CD4-positive, alpha-beta T cell treated with Interferon gamma for 1 hour (primary cell): Measurements from ENCODE around the gene RAB11FIP4.

Experiments used
- DNase-seq: peaks from one replicate; pipeline ENCODE4 v3.0.0-alpha.2; 2020

RAB11FIP4 gene

DNA sequence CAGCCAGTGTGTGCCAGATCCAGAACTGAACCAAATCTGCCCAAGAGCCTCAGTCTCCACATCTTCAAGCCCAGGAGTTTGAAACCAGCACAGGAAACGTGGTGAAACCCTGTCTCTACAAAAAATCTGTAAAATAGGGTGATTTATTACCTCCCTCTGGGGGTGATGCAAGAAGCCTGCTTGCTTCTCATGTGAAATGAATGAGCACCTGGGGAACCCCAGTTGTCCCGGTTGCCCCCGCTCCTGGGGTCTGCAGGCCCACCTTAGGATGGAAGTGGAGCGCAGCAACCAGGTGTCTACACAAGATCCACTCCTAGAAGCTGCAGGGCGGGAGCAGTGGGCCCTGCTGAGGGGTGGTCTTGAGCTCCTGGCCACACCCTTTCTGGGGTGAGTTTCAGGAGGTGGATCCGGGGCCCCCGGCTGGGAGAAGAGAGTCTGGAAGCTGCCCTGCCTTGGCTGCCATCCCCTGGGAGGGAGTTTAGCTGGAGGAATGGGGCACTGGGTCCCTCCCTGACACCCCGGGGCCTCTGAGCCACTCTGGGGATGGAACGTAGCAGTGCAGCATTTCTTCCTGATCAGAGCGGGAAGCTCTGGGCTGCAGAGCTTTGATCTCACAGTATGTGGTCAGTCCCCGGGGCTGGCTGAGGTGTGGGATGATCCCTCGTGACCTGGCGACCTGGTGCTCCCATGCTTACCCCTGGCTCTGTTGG lies 117.8 kb downstream of the RAB11FIP4 start:
- DNase-seq = no peak

DNA sequence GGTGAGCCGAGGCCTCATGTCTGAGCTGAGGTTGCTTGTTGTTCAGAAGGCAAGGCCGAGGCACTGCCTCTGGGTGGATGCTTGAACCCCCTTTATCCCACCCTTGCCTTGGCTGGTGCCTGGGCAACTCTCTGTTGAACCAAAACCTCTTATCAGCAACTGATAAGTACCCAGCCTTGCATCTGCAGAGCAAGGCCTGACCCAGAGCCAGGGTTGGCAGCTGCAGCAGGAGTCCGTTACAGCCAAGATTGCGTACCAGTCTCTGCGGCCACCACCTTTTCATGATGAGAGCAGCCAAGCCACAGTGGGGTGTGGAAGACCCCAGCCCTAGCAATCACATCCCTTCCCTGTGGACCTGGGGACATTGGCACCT lies 118.3 kb downstream of the RAB11FIP4 start:
- no peak for DNase-seq

DNA sequence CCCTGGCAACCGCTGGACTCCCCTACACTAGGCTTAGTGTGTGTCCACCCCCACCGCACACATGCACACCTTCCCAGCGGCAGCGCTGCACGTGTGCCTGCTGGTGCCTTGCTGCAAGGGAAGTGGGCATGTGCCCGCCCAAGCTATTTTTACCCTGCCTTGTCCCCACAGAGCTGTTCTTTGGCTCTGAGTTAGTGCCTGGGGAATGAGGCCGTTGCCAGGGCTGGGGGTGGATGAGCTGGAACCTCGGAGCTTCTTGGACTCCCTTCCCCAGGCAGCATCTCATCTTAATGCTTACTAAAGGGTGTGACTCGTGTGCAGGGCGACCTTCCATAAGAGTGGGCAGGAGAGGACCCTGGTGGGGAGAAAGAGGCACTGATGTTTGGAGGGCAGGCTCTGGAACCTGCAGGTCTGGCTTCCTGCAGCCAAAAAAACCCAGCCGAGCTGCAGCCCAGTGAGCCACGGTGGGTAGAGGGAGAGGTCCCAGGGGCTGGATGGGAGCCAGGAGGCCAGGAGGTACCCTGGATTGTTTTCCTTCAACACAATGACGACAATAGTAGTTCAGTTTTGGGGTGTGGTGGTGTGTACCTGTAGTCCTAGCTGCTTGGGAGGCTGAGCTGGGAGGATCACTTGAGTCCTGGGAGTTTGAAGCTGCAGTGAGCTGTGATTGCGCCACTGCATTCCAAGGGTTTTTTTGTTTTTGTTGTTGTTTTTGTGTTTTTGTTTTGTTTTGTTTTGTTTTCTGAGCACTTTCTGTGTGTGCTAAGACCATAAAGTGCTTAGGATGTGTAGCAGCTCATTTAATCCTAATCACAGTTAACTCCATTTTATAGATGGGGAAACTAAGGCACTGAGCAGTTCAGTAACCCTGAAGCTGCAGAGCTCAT lies 119.1 kb downstream of the RAB11FIP4 start:
- DNase-seq = no peak

DNA sequence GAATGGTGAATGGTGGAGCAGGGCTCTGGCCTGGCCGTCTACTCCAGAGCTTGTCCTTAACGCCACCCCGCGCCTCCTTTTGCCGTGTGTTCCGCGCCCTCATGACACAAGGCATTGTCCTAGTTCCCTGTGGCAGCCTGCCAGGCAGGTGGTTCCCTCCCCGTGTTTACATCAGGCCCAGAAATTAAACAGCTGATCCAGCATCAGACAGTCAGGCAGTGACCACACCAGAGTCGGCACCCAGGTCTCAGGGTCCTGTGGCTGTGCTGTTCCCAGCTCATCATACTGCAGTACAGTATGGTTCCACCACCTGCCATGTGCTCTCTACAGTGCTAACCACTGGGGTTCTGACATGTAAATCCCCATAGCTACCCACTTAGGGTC lies 119.7 kb downstream of the RAB11FIP4 start:
- no peak for DNase-seq

DNA sequence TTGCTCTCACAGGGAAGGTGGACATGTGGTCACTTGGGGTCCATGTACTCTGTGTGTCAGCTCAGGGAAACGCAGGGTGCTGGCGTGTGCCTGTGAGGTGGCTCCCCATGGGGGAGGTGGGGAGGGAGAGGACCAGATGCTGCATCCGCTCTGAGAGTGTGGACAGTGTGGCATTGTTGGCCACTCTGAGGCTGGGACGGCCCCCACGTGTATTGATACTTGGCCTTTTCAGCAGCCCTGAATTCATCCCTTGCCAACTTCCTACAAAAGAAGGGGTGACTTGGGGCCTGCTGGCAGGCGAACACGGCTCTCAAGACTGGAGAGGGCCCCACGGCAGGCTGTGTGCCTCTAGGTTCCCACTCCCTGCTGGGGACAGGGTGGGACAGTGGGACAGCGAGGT lies 120.1 kb downstream of the RAB11FIP4 start:
- DNase-seq = no peak

DNA sequence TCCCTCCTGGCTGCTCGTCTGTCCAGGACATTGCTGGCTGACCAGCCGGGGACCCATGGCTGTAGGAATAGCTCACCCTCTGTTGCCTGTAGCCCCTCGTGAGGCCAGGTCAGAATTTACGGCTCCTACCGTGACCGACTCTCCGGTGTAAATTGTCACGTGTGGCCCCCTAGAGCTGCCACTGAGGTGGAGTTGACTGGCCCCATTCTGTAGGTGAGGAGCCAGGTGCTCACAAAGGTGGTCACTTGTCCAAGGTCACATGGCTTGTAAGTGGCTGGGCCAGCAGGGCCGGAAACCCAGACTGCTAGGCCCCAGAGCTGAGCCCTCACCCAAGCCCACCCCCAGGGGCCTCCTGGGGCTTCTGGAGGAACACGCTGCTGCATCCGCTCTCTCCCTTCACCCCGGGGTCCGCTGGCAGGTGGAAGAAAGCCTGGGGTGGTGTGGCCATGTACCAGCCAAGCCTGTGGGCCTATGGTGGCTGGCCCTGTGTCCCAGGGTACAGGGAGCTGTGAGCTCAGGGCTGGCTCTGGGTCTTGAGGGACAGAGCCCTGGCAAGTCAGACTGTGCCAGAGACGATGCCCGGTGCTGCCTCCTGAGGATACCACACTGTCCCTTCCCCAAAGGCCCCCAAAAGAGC lies 120.7 kb downstream of the RAB11FIP4 start:
- no peak for DNase-seq

DNA sequence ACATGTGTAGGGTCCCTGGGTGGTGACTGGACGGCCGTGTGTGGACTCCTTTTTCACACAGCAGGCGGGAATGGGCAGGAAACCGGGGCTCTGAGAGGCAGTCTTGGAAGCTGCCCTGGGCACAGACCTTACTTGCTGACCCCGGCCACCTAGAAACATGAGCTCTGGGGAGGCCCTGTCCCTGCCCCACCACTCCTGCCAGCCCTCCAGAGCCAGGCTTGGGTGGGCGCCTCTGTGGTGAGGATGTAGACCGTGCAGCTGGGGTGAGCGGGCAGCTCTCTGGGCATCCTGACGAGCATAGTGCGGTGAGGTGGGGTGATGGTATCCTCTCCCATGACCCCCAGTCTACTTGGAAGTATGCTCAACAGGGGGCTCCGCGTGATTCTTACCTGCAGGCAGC lies 121.3 kb downstream of the RAB11FIP4 start:
- no peak for DNase-seq

DNA sequence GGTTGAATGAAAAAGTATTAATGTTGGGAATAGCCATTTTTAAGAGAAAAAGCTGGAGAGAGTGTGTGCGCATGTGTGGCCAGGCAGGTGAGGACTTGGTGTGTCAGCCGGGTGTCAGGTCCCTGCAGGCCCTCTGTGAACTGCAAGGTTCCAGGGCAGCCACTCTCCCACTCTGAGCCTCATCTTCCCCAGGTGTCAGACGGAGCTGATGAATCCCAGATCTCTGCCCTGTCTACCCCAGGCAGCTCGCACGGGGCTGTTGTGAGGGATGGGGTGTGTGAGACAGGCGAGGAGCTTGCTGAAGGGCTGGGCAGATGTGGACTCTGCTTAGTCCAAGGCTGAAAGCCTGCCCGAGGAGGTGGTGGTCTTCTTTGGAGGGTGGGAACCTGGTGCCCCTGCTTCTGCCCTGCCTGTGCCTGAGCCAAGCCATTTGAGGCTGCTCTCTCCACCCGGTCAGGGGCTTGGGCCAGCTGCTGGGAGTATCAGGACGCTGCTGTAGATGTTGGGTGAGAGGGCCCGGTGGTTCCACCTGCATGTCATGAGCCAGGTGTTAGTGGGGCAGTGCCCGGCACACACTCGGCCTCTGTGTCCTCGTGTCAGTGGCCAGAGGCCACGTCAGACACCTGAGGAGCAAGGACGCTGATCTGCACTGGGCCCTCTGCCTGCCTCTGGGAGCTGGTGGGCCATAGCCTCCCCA lies 122.4 kb downstream of the RAB11FIP4 start:
- DNase-seq = no peak

DNA sequence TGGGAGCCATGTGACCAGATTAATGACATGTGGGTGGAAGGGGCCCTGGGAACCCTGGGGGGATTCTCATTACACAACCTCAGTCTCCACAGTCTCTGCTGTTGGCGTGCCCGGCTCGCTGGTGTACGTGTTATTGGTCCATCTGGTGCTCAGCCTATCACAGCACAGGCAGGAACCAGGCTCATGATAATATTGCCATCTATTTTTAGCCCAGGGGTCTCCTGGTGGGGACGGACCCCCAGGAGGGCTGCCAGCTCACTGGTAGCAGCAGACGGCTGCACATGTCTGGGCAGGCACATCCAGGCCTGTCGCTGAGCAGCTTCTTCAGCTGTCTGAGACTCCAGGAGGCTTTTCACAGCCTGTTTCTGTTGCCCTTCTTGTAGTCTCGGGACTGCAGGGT lies 123.8 kb downstream of the RAB11FIP4 start:
- no peak for DNase-seq

DNA sequence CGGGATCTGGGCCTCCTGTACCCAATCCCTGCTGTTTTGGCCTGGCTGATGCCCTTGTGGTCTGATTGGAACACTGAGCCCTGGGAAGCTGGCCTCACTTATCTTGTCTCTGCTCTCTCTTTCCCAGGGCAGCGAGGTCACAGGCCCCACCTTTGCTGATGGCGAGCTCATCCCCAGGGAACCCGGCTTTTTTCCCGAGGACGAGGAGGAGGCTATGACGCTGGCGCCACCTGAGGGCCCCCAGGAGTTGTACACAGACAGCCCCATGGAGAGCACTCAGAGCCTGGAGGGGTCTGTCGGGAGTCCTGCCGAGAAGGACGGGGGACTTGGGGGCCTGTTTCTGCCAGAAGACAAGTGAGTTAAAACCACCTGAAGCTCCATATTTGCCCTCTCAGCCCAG lies 126.0 kb downstream of the RAB11FIP4 start:
- no peak for DNase-seq

DNA sequence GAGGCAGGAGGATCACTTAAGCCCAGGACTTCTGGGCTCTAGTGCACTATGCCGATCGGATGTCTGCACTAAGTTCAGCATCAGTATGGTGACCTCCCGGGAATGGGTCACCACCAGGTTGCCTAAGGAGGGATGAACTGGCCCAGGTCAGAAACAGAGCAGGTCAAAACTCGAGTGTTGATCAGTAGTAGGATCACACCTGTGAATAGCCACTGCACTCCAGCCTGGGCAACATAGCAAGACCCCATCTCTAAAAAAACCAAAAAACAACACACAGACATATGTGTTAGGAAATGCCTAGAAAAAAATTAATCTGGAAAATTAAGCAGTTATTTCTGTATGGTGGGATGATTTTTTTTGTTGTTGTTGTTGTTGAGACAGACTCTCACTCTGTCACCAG lies 127.0 kb downstream of the RAB11FIP4 start:
- DNase-seq = no peak

DNA sequence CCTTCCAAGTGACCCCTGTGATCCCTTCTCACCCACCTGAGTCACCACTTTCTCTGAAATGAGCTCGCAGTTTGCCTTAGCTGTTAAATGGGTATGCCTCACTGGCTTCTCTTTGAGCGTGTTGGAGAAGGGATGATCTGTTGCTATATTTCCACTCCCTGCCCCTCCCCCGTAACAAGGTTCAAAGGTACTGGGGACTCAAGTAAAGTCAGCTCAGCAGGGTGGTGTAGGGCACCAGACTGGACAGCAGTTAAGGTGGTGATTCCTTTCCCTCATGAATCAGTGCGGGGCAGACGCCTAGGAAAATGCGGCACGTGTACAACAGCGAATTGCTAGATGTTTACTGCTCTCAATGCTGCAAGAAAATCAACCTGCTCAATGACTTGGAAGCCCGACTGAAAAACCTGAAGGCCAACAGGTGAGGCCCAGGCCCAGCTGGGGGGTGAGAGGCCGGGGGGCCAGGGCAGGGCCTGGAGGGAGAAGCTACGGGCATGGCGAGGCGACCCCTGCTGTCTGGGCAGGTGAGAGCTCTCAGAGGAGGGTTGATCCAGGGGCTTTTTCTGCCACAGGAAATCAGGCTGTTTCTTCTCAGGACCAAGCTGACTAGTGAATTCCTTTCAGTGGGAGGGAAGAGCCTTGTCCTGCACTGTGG lies 130.3 kb downstream of the RAB11FIP4 start:
- DNase-seq = no peak

DNA sequence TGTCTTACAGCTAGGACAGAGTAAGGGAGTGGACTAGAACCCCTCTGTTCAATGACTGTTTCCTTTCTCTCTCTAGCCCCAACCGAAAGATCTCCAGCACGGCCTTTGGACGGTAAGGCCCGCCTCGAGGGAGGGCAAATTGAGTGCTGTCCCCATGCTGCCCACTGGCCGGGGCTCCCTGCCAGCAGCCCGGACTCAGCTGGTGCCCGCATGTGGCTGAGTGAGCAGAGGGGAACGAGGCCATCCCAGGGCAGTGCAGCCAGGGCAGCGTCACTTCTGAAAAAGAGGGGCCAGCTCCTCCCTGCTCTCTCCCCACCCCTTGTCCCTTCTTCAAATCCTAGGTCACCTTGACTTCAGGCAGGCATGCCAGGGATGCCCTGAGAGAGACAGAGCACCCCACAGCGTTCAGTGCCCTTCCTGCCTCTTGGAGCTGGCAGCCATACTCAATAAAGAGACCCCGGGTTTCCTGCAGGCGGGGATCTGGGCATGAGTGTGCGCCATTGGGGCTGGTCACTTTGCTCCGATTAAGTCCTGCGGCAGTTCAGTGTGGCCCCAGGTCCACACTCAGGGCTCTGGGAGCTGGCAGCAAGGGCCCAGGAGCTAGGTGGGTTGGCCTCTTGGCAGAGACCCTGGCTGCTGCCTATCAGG lies 130.9 kb downstream of the RAB11FIP4 start:
- no peak for DNase-seq

DNA sequence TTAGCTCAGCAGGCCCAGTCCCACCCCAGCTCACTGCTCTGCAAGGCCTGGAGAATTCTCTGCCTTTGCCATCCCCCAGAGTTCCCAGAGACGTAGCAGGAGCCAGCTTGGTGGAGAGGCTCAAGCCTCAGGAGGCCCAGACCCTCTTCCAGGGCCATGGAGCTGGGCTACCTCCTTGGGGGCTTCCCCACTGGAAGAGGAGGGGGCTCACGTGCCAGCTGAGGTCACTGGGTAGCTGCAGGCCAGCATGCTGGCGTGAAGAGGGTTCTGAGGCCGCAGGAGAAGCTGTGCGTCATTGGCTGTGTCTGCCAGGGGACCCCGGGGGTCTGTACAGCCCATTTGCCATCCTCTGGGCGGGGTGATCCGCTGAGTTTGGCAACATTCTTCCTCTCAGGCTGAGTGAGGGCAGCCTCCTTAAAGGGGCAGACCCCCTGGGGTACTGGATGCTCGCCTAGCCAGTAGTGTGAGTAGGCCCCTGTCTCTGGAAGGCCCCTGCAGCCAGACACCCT lies 131.6 kb downstream of the RAB11FIP4 start:
- no peak for DNase-seq

DNA sequence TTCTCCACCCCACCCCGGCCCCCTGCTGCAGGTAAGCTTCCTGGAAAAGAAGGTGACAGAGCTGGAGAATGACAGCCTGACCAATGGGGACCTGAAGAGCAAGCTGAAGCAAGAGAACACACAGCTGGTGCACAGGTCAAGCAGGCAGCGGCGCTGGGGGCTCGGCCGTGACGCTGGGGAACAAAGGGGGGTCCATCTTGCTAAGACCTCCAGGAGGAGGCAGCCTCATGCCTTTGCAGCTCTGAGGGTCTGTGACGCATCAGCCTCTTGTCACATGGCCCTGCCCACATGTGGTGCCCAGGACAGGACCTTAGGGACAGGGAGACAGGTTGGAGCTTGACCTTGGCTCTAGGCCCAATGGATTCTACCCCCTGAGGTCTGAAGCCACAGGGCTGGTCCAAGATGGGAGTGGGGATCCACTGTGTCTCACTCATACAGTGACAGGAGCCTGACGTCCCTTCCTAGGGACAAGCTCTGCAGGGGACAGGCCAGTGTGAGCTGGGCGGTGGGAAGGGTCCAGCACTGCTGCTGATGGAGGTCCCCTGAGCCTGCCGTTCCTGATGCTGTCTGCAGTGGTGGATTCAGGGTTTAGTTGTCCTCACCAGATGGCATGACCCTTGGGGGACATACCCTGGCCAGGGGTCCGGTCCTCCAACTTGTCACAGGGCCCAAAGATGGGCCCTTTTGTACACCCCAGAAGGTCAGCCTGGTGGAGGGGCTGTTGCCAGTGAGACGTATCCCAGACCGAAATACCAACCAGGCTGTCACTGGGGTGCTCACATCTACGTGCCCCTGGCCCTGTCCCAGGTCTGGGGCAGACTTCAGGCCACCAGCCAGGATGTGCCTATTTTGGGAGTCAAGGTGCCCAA lies 132.6 kb downstream of the RAB11FIP4 start:
- no peak for DNase-seq

DNA sequence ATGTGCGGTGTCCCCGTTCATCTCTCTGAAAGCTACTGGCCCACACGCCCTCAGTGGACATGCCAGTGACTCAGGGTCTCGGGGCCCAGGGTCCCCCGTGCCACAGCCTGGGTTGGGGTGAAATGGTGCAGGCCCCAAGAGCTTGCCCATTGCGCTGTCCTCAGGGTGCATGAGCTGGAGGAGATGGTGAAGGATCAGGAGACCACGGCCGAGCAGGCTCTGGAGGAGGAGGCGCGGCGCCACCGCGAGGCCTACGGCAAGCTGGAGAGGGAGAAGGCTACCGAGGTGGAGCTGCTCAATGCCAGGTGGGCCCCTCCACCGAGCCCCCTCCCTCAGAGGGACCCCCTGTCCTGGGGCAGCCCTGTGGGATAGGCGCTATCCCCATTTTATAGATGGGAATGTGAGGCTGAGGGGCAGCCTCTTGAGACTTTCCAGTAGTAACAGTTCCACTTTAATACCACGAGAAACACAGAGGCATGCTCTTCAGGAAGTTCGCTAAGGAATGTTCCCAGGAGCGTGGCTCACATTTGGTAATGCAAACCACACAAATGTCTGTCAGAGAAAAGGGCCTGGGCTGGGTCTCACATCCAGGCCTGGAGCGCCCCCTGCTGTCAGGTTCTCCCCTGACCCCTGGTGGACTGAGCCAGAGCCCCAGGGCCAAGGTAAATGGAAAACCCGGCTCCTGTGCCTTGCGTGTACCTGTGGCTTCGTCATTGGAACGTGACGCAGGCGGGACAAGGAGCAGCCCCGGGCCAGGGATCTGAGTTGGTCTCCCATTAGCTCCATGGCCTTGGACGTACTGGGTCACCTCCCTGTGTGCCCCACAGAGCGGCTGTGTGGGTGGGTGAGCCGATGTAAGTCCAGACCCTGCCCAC lies 133.7 kb downstream of the RAB11FIP4 start:
- peak; percentile 73 for DNase-seq

DNA sequence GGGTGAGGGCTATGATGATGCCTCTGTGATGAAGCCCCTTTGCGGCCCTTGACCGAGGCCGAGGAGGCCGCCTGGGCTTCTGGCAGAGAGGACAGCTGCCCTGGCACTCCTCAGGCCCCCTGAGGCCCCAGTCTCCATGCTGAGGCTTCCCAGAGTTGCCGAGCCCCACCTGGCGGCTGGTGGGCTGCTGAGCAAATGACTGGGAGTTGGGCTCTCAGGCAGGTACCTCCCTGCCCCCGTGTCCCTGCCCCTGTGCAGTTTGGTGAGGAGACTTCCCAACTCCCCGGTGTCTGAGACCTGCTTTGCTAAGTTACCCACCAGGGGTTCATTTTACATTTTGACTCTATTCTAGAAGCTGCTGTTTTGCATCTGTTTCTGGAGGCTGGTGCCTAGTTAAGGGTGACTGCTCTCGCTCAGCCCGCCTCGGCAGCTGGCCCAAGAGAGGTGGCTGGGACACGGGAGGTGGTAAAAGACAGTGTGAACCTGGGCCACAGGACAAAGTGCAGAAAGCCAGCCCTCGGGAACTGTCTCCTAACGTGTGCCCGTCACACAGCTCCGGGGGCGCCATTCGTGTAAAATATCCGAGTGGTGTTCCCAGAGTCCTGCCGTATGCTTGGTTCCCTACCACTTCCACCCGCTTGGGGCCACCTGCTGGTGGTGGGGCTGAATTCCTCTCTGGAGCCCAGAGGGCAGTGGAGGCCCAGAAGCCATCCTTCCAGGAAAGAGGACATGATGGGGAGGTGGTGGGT lies 134.5 kb downstream of the RAB11FIP4 start:
- no peak for DNase-seq

DNA sequence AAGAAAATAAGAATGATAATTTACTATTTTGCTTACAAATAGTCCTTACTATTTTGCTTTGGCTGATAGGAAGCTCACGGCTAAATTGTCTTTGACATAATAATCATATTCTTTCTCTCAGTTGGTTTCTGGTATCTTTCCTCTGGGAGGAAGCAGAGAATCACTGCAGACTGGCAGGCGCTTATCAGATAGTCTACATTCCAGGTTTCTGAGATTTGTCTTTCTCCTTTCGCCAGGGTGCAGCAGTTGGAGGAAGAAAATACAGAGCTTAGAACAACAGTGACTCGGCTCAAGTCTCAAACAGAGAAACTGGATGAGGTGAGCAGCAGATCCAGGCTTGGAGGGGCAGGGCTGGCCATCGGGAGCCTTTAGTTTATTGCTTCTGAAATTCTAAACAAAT lies 136.1 kb downstream of the RAB11FIP4 start:
- DNase-seq = no peak

DNA sequence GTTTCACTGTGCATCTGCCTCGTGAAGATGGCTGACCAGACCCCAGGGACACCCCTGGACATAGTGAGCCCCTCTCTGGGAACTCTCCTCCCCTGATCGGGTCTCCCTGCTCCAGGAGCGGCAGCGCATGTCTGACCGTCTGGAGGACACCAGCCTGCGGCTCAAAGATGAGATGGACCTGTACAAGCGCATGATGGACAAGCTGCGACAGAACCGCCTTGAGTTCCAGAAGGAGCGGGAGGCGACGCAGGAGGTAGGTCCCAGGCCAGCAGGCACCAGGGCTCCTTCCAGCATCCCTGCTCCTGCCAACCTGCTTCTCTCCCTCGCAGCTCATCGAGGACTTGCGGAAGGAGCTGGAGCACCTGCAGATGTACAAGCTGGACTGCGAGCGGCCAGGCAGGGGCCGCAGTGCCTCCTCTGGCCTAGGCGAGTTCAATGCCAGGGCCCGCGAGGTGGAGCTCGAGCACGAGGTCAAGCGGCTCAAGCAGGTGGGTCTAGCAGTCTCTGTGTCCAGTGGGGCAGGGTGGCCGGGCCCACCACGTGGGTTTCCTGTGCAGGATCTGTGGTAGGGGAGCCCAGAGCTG lies 136.9 kb downstream of the RAB11FIP4 start:
- no peak for DNase-seq
